Heart right ventricle (tissue), 16 donors: Measurements from ENCODE around the gene PUM1. TPM values are rescaled to one million over a fixed set of nuclear protein-coding genes. Genes with fewer than 3 reads are reported as not detected.

Experiments
- ATAC-seq, 8 donors: fragments of 200-7000 bp; cut with Tn5 transposase; one replicate each; pipeline ENCODE4 v1.9.1; 2020; ENCODE audit warnings: mild to moderate bottlenecking in 8 of 8, moderate library complexity in 8 of 8, moderate number of reproducible peaks in 1 of 8
- DNase-seq, 2 donors: peaks; one replicate each; pipeline ENCODE4 v3.0.0-alpha.2; 2020
- H3K27ac ChIP-seq, 10 donors: fragments of 200-600 bp; sonication (generic) in 2 of 10; one replicate each; pipeline versions ENCODE4 v1.5.0 to v1.8.0; 2020 to 2022; ENCODE audit warnings: mild to moderate bottlenecking in 3 of 10
- H3K27me3 ChIP-seq, 7 donors: fragments of 200-600 bp; one replicate each; pipeline ENCODE4 v1.8.0; 2021 to 2022; ENCODE audit warnings: mild to moderate bottlenecking in 2 of 7
- H3K36me3 ChIP-seq, 9 donors: fragments of 200-600 bp; sonication (generic) in 1 of 9; one replicate each; pipeline versions ENCODE4 v1.5.0 to v1.8.0; 2020 to 2022; ENCODE audit warnings: mild to moderate bottlenecking in 2 of 9
- H3K4me1 ChIP-seq, 9 donors: fragments of 200-600 bp; sonication (generic) in 1 of 9; one replicate each; pipeline versions ENCODE4 v1.5.0 to v1.8.0; 2020 to 2022; ENCODE audit warnings: mild to moderate bottlenecking in 4 of 9
- H3K4me3 ChIP-seq, 10 donors: fragments of 200-600 bp; sonication (generic) in 2 of 10; one replicate each; pipeline versions ENCODE4 v1.5.0 to v1.8.0; 2020 to 2022; ENCODE audit warnings: mild to moderate bottlenecking in 7 of 10, moderate library complexity in 2 of 10
- H3K9me3 ChIP-seq, 11 donors: fragments of 200-600 bp in 10 of 11; sonication (generic) in 2 of 11; one replicate each; pipeline versions ENCODE4 v1.5.0 to v1.8.0; 2013 to 2022; ENCODE audit warnings: mild to moderate bottlenecking in 2 of 11, control low read depth in 1 of 11, moderate library complexity in 1 of 11
- CTCF ChIP-seq, 9 donors: fragments of 200-600 bp; sonication (generic) in 2 of 9; IDR thresholded peaks; one replicate each; pipeline versions ENCODE4 v1.5.0 to v1.8.0; 2021 to 2022; ENCODE audit warnings: antibody characterized with exemption in 9 of 9, mild to moderate bottlenecking in 5 of 9, moderate library complexity in 1 of 9
- WGBS, 2 donors: extraction: QIAGEN DNeasy Blood & Tissue Kit; methylation state at CpG; one replicate each; pipeline ENCODE4 v1.1.7; 2013; ENCODE audit warnings: inconsistent platforms in 1 of 2; 5-methylcytosine and 5-hydroxymethylcytosine counted together
- intact Hi-C, 10 donors: fragments of 100-400 bp; cut with DNase I; formaldehyde crosslinking; loops; one replicate each; pipeline versions ENCODE4 v1.11.1 to v1.14.2; 2022
- polyA plus RNA-seq, 2 donors: library from polyadenylated mRNA; stranded (reverse); fragments of 200-250 nt; gene quantifications; one replicate each; pipeline ENCODE4 v1.2.3, GENCODE V29; 2013
- total RNA-seq, 10 donors: library from RNA; stranded (reverse); fragmentation: NEBNext Ultra II Directional in 3 of 10; extraction: Animal tissue kit (Norgen Biotek cat#: 25700) in 3 of 10; gene quantifications; one replicate each; pipeline versions ENCODE4 v1.2.1 to v1.2.4, GENCODE V29; 2021 to 2023
- donor health status: Arrhythmogenic right ventricular cardiomyopathy.
- donor health status: ischemic (EF 13 %, LVEDD 7.1; RV severe dilation, severe dysfunction).
- donor health status: healthy with polysubstance abuse.
- donor health status: DM: no; HTN: yes; CAD: no.
- donor health status: DM: no; HTN: no; CAD: no.
- donor health status: ischemic (EF 25% LVEDD 6.9; RV normal size, moderate dysfunction).
- donor health status: ischemic (EF 25% LVEDD 5.7; RV mildly dilated, moderate dysfunction).
- donor health status: healthy.
- donor health status: DM: yes; HTN: yes; CAD: no.
- donor health status: Ischemic cardiomyopathy.
- donor health status: ischemic (EF 35%, LVEDD 5.7; RV mildly dilated, moderate dysfunction).
- donor health status: nonischemic (EF 11% LVEDD 7.7; RV severe dilation, severe dysfunction).
- donor health status: DM: yes; HTN: yes; CAD: no.
- donor health status: PGD.
- donor health status: ischemic (EF 29% LVEDD 5.4; RV normal size, mild dysfunction).
- donor health status: nonischemic (EF 23%, LVEDD 6.1; RV moderate dilation, normal function).

The PUM1 gene
- total and polyA plus RNA-seq, 12 donors, result 13.5 to 91.2 (median 81.0) TPM

GRCh38 chr1:31005198-31005597 lies 60.3 kb downstream of the PUM1 start:
- no peak for TF ChIP-seq CTCF (IDR thresholded peaks at IDR 0.05)
- Histone ChIP-seq H3K9me3 (peaks cover 0 to 6% (median 0%) of the 10 kb centered on the region in 11 donors), H3K36me3 (peaks cover 0 to 62% (median 0%) of the 10 kb centered on the region in 9 donors), H3K27ac (peak overlapping the region in 1 of 10 donors; percentile 14), H3K27me3 (no peaks in the 10 kb centered on the region), H3K4me3 (no peak overlapping the region), H3K4me1 (peaks cover 3 to 71% (median 48%) of the 10 kb centered on the region in 9 donors)
- DNase-seq (no peak), ATAC-seq (no peak)
- intact Hi-C loops, result no loop called here
- 49 to 67% methylated on average over 3 of the region's 3 CpGs for WGBS, 2 donors

GRCh38 chr1:31004231-31004621 lies 61.3 kb downstream of the PUM1 start:
- DNase-seq, result no peak
- no peak for ATAC-seq
- peaks cover 0 to 69% (median 0%) of the 10 kb centered on the region in 9 donors for H3K36me3 ChIP-seq

GRCh38 chr1:31003613-31004230 lies 61.8 kb downstream of the PUM1 start:
- Histone ChIP-seq H3K27me3 (no peaks in the 10 kb centered on the region), H3K4me3 (no peak overlapping the region), H3K36me3 (peaks cover 0 to 73% (median 0%) of the 10 kb centered on the region in 9 donors), H3K4me1 (peaks cover 3 to 61% (median 38%) of the 10 kb centered on the region in 9 donors), H3K9me3 (peaks cover 0 to 6% (median 0%) of the 10 kb centered on the region in 11 donors), H3K27ac (no peak overlapping the region)
- ATAC-seq (no peak), DNase-seq (no peak)
- 86 to 91% methylated on average over 6 of the region's 6 CpGs for WGBS, 2 donors
- no peak for TF ChIP-seq CTCF (IDR thresholded peaks at IDR 0.05)
- intact Hi-C loops, result no loop called here

More at GRCh38 chr1:31004231-31004621, 61.3 kb downstream of the PUM1 start:
- Histone ChIP-seq H3K4me1 (peaks cover 3 to 61% (median 38%) of the 10 kb centered on the region in 9 donors), H3K9me3 (peaks cover 0 to 6% (median 0%) of the 10 kb centered on the region in 11 donors), H3K27ac (no peak overlapping the region), H3K4me3 (no peak overlapping the region), H3K27me3 (no peaks in the 10 kb centered on the region)
- no peak for TF ChIP-seq CTCF (IDR thresholded peaks at IDR 0.05)
- intact Hi-C loops, result no loop called here

- intact Hi-C loops, result no loop called here
Measured at GRCh38 chr1:31000301-31000700, 65.2 kb downstream of the PUM1 start.

More at GRCh38 chr1:31000301-31000700, 65.2 kb downstream of the PUM1 start:
- ATAC-seq, result no peak
- Histone ChIP-seq H3K27me3 (no peaks in the 10 kb centered on the region), H3K9me3 (no peaks in the 10 kb centered on the region), H3K27ac (no peak overlapping the region), H3K4me1 (peaks cover 0 to 50% (median 26%) of the 10 kb centered on the region in 9 donors), H3K4me3 (no peak overlapping the region), H3K36me3 (peaks cover 0 to 87% (median 0%) of the 10 kb centered on the region in 9 donors)
- no peak for TF ChIP-seq CTCF (IDR thresholded peaks at IDR 0.05)
- WGBS, 2 donors, result 91 to 93% methylated on average over 2 of the region's 2 CpGs
- DNase-seq, result no peak
